ENCODE measurements around the gene ATXN2. TPM values are rescaled to one million over a fixed set of nuclear protein-coding genes. Genes with fewer than 3 reads are reported as not detected.
A peak's percentile ranks its signal among the peaks of the same experiment; 100 is the strongest.

Gene ATXN2
- polyA plus RNA-seq, 1 donor: 54.3 TPM

- Histone ChIP-seq H3K4me3 (ENCODE audit: low read length) (no peak overlapping the region), H3K27me3 (ENCODE audit: control insufficient read depth, insufficient read depth, low read length) (no peaks in the 10 kb centered on the region), H3K27ac (ENCODE audit: low read length) (no peak overlapping the region), H3K36me3 (ENCODE audit: control insufficient read depth, insufficient read depth, low read length) (peaks cover 82% of the 10 kb centered on the region), H3K9me3 (ENCODE audit: control insufficient read depth, low read depth, low read length) (no peaks in the 10 kb centered on the region), H3K4me1 (ENCODE audit: control insufficient read depth, insufficient read depth, low read length) (no peaks in the 10 kb centered on the region)
- 100% methylated on average over 1 of the region's 25 CpGs for WGBS (ENCODE audit: insufficient coverage, low lambda C conversion rate)
- DNase-seq: no peak
Observed at GRCh38 chr12:111453071-111453989, 145.8 kb downstream of the ATXN2 start.

- peaks cover under 1% of the 10 kb centered on the region for H3K4me1 ChIP-seq (ENCODE audit: control insufficient read depth, insufficient read depth, low read length)
- no peak overlapping the region for H3K4me3 ChIP-seq (ENCODE audit: low read length)
- peak in 1 of 2 donors; percentile 33 for DNase-seq
- H3K9me3 ChIP-seq (ENCODE audit: control insufficient read depth, low read depth, low read length): no peaks in the 10 kb centered on the region
- peaks cover 86% of the 10 kb centered on the region for H3K36me3 ChIP-seq (ENCODE audit: control insufficient read depth, insufficient read depth, low read length)
- H3K27me3 ChIP-seq (ENCODE audit: control insufficient read depth, insufficient read depth, low read length): no peaks in the 10 kb centered on the region
- no peak overlapping the region for H3K27ac ChIP-seq (ENCODE audit: low read length)
- 73% methylated on average over 3 of the region's 6 CpGs for WGBS (ENCODE audit: insufficient coverage, low lambda C conversion rate)
Observed at GRCh38 chr12:111451649-111452129, 147.4 kb downstream of the ATXN2 start.

DNA sequence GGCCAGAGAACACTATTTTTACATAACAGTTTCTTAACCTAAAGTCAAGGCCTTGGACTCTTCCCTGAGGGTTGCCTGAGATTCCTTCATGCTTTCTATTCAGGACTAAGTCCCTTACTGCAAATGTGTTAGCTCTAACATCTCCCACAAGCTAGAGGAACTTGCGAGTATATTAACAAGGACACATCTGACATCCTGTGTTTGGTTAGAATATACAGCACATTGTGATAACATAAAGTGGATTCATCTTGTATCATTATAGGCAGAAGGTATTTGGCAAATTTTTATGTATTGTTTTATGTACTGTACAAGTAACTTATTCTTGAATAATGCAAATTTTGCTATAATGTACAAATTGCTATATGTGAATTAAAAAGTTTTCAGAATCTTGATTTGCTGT lies 147.9 kb downstream of the ATXN2 start:
- H3K36me3 ChIP-seq (ENCODE audit: control insufficient read depth, insufficient read depth, low read length): peaks cover 89% of the 10 kb centered on the region
- no peak overlapping the region for H3K27ac ChIP-seq (ENCODE audit: low read length)
- no peak for DNase-seq
- H3K4me1 ChIP-seq (ENCODE audit: control insufficient read depth, insufficient read depth, low read length): peaks cover 5% of the 10 kb centered on the region
- H3K27me3 ChIP-seq (ENCODE audit: control insufficient read depth, insufficient read depth, low read length): no peaks in the 10 kb centered on the region
- no CpG with 5 or more reads among the region's 1 CpG for WGBS (ENCODE audit: insufficient coverage, low lambda C conversion rate)
- no peaks in the 10 kb centered on the region for H3K9me3 ChIP-seq (ENCODE audit: control insufficient read depth, low read depth, low read length)
- H3K4me3 ChIP-seq (ENCODE audit: low read length): no peak overlapping the region

DNA sequence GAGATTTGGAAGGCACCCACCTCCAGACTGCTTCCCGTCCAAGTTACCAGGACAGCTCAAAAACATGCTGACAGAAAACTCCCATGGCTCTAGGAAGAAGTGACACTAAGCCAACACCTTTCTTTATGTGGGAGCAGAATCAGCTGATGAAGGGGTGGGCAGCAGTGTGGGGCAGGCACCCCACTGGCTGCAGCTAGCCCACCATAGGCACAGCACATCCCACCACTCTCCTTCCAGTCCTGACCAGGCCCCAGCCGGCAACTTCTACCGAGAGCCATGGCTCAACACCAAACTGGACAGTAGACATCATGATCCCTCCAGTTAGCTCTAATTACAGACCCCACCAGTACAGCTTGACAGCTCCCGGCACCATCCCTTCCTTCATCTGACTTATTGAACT lies 148.4 kb downstream of the ATXN2 start:
- no peak overlapping the region for H3K27ac ChIP-seq (ENCODE audit: low read length)
- no peaks in the 10 kb centered on the region for H3K9me3 ChIP-seq (ENCODE audit: control insufficient read depth, low read depth, low read length)
- peaks cover 10% of the 10 kb centered on the region for H3K4me1 ChIP-seq (ENCODE audit: control insufficient read depth, insufficient read depth, low read length)
- H3K27me3 ChIP-seq (ENCODE audit: control insufficient read depth, insufficient read depth, low read length): no peaks in the 10 kb centered on the region
- no peak overlapping the region for H3K4me3 ChIP-seq (ENCODE audit: low read length)
- no CpG with 5 or more reads among the region's 4 CpGs for WGBS (ENCODE audit: insufficient coverage, low lambda C conversion rate)
- no peak for DNase-seq
- H3K36me3 ChIP-seq (ENCODE audit: control insufficient read depth, insufficient read depth, low read length): peaks cover 88% of the 10 kb centered on the region

DNA sequence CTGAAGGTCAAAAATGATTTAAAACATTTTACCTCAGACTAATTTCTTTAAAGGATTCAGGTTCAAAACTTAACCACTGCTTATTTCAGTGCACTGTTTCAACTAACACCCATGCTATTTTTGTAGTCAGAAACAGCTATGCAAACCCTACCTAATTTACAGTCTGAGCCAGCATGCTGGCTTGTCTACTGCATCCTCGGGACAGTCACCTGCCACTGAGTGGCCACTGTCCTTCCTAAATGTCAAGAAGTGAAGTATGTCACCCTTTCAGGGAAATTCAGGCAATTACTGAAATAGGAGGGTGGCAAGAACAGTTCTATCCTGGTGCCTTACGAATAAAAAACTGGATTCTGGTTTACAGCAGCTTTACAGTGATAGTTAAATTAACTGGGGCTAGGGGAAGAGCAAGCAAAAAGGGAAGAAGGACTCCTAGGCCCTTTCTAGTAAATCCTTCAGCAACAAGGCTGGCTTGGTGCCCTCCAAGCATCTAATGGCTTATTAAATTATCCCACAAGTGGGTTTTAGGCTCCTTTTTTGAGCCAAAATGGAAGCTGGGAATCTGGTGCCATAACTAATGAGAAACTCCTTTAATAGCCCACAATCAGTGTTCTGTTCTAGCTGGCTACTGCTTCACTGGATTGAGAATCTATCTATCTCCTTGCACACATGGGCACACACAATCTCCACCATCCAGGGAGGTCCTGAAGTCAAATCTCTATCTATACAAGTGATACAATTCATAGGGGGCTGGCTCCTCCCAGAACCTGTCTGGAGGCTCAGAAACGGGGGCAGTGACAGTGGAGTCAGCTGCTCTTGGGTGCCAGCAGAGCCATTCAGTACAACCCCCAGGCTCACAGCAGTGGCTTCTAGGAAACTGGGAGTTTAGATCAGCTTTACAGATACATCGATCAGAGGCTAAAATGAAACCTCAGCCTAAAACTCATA lies 150.0 kb downstream of the ATXN2 start:
- no peak for DNase-seq
- H3K4me3 ChIP-seq (ENCODE audit: low read length): no peak overlapping the region
- WGBS (ENCODE audit: insufficient coverage, low lambda C conversion rate): no CpG with 5 or more reads among the region's 4 CpGs

DNA sequence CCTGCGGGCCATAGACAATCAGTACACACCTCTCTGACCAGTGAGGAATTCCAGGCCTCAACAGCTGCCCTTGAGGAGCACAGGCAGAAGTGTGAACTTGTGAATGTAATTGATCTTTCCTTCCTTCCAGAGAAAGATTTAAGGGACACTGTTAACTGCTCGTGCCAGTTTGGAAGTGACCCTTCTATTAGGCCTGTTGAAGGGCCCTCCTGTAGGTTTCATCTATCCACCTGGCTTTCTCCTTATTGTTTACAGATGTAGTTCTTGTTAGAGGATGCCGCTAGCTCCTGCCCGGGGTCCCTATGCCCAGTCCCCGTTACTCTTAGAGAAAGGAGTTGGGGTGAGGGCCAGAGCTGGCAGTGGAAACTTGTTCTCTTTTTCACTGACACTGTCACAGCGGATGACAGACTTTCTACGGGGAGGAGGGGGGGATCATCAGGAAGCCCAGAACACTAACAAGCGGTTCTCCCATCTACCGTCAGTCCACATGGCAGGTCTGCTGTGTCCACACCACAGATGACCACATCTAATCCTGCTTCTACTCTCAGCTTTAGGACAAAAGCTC lies 150.8 kb downstream of the ATXN2 start:
- Histone ChIP-seq H3K4me3 (ENCODE audit: low read length) (no peak overlapping the region), H3K27me3 (ENCODE audit: control insufficient read depth, insufficient read depth, low read length) (no peaks in the 10 kb centered on the region), H3K27ac (ENCODE audit: low read length) (no peak overlapping the region), H3K4me1 (ENCODE audit: control insufficient read depth, insufficient read depth, low read length) (peaks cover 17% of the 10 kb centered on the region), H3K9me3 (ENCODE audit: control insufficient read depth, low read depth, low read length) (no peaks in the 10 kb centered on the region), H3K36me3 (ENCODE audit: control insufficient read depth, insufficient read depth, low read length) (peaks cover 80% of the 10 kb centered on the region)
- no peak for DNase-seq
- no CpG with 5 or more reads among the region's 9 CpGs for WGBS (ENCODE audit: insufficient coverage, low lambda C conversion rate)

More for the DNA sequence above, 150.0 kb downstream of the ATXN2 start:
- peaks cover 17% of the 10 kb centered on the region for H3K4me1 ChIP-seq (ENCODE audit: control insufficient read depth, insufficient read depth, low read length)
- no peaks in the 10 kb centered on the region for H3K27me3 ChIP-seq (ENCODE audit: control insufficient read depth, insufficient read depth, low read length)
- H3K27ac ChIP-seq (ENCODE audit: low read length): no peak overlapping the region
- peaks cover 85% of the 10 kb centered on the region for H3K36me3 ChIP-seq (ENCODE audit: control insufficient read depth, insufficient read depth, low read length)
- H3K9me3 ChIP-seq (ENCODE audit: control insufficient read depth, low read depth, low read length): no peaks in the 10 kb centered on the region

- Histone ChIP-seq H3K4me1 (ENCODE audit: control insufficient read depth, insufficient read depth, low read length) (peaks cover 17% of the 10 kb centered on the region), H3K9me3 (ENCODE audit: control insufficient read depth, low read depth, low read length) (no peaks in the 10 kb centered on the region), H3K27me3 (ENCODE audit: control insufficient read depth, insufficient read depth, low read length) (no peaks in the 10 kb centered on the region), H3K27ac (ENCODE audit: low read length) (no peak overlapping the region), H3K4me3 (ENCODE audit: low read length) (no peak overlapping the region), H3K36me3 (ENCODE audit: control insufficient read depth, insufficient read depth, low read length) (peaks cover 81% of the 10 kb centered on the region)
- WGBS (ENCODE audit: insufficient coverage, low lambda C conversion rate): no CpG with 5 or more reads among the region's 28 CpGs
- DNase-seq: no peak
Observed at GRCh38 chr12:111447571-111448265, 151.4 kb downstream of the ATXN2 start.

- no peak for DNase-seq
- Histone ChIP-seq H3K4me3 (ENCODE audit: low read length) (no peak overlapping the region), H3K27me3 (ENCODE audit: control insufficient read depth, insufficient read depth, low read length) (no peaks in the 10 kb centered on the region), H3K27ac (ENCODE audit: low read length) (no peak overlapping the region), H3K36me3 (ENCODE audit: control insufficient read depth, insufficient read depth, low read length) (peaks cover 84% of the 10 kb centered on the region), H3K9me3 (ENCODE audit: control insufficient read depth, low read depth, low read length) (no peaks in the 10 kb centered on the region), H3K4me1 (ENCODE audit: control insufficient read depth, insufficient read depth, low read length) (peaks cover 17% of the 10 kb centered on the region)
- no CpG with 5 or more reads among the region's 20 CpGs for WGBS (ENCODE audit: insufficient coverage, low lambda C conversion rate)
Observed at GRCh38 chr12:111446631-111447570, 152.2 kb downstream of the ATXN2 start.
